Pons (tissue), 1 donor: ENCODE data around the gene ZXDA.
A peak's percentile ranks its signal among the peaks of the same experiment; 100 is the strongest.
"Not testable (repeated sequence)": the region's sequence is repeated elsewhere in the genome, so short reads cannot be mapped to it uniquely, and the experiment has no call there.

ENCODE experiments used
- DNase-seq: peaks from one replicate; pipeline ENCODE4 v3.0.0-alpha.2; 2016; ENCODE audit warnings: low spot score

Gene ZXDA, protein sequence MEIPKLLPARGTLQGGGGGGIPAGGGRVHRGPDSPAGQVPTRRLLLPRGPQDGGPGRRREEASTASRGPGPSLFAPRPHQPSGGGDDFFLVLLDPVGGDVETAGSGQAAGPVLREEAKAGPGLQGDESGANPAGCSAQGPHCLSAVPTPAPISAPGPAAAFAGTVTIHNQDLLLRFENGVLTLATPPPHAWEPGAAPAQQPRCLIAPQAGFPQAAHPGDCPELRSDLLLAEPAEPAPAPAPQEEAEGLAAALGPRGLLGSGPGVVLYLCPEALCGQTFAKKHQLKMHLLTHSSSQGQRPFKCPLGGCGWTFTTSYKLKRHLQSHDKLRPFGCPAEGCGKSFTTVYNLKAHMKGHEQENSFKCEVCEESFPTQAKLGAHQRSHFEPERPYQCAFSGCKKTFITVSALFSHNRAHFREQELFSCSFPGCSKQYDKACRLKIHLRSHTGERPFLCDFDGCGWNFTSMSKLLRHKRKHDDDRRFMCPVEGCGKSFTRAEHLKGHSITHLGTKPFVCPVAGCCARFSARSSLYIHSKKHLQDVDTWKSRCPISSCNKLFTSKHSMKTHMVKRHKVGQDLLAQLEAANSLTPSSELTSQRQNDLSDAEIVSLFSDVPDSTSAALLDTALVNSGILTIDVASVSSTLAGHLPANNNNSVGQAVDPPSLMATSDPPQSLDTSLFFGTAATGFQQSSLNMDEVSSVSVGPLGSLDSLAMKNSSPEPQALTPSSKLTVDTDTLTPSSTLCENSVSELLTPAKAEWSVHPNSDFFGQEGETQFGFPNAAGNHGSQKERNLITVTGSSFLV

DNA sequence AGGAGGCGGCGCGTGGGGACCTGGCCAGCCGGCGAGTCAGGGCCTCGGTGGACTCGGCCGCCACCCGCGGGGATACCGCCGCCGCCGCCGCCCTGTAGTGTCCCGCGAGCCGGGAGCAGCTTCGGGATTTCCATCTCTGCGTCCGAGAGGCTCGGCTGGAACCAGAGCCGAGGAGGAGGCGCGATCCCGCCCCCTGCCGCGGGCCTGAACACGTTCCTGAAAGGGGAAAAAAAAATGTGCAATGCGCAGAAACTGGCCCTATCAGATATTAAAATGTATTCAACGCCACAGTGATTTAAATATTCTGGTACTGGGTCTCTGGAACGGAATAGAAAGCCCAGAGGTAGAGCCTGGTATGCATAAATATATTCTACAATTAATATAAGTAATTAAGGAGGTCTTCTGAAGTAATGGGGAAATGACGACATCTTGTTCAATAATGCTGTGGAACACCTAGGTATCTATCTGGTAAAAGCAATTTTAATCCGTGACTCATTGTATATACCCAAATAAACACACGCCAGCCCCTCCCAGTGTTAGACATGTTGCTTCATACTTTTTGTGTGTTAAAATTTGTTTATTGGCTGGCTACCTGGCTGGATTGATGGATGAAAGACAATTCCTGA lies at the start of gene ZXDA:
TSS of gene ZXDA (minus strand) at position 172 of the 626 bp plus-strand sequence. CDS start at position 134, 38 bp downstream.
- peak; percentile 9 for DNase-seq

- DNase-seq: no peak
Measured at GRCh38 chrX:57952320-57952678, 42.0 kb upstream of the ZXDA start.

DNA sequence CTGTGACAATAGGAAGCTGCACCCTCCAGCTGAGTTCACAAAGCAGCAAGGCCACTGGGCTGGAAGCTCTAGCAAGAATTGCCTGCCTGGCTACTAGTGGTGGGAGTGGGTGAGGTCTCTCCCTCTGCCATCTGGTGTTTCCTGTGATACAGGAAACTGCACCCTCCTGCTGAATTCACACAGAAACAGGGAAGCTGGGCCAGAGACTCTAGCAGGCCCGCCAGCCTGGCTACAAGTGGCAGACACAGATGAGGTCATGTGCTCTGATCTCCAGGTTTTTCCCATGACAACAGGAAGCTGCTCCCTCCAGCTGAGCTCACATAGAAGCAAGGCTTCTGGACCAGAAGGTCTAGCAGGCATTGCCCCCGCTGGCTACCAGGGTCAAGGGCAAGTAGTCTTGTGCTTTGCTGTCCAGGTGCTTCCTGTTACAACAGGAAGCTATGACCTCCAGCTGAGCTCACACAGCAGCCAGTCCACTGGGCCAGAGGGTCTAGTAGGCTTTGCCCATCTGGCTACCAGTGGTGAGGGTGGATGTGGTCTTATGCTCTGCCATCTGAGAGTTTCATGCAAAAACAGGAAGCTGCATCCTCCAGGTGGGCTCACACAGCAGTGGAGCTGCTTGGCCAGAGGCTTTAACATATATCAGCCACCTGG lies 41.5 kb upstream of the ZXDA start:
- no peak for DNase-seq

DNA sequence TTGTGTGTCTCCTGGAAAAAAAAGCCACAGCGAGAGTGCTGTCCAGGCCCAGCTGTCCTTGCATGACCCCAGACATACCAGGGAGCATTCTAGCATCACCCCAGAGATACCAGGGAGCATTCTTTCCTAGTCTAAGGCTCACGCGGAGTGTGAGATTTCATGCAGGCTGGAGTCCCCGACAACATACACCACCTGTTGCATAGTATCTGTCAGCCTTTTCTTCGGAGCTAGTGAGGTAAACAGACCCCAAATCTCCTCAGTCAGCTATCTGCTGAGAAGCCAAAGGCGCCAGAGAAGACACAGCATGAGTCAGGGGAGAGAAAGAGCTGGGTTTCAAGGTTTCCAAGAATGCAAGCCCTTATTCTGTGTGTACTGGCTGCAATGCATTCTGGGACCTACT lies 23.1 kb upstream of the ZXDA start:
- DNase-seq: no peak

DNA sequence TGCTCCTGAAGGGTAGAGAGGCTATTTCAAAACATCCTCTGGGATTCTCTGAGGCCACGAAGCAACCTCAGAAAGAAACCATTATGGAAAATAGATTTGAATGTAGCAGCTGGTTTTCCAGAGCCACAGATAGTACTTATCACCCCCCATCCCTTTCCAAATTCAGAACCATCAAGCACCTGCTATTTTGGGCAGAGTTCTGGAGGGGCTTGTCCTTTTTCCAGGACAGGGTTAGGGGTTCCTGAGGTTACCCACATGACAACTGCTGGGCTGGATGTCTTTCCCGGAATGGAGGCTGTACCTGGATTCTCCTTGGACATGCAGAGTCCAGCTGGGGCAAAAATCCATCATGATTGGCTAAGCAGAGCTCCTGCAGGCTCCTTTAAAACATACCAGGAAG lies 22.0 kb upstream of the ZXDA start:
- no peak for DNase-seq

GRCh38 chrX:57930051-57930450 lies 19.8 kb upstream of the ZXDA start:
- DNase-seq: no peak

GRCh38 chrX:57929373-57929772 lies 19.1 kb upstream of the ZXDA start:
- DNase-seq: peak; percentile 58

GRCh38 chrX:57925806-57926205 lies 15.5 kb upstream of the ZXDA start:
- DNase-seq: no peak

DNA sequence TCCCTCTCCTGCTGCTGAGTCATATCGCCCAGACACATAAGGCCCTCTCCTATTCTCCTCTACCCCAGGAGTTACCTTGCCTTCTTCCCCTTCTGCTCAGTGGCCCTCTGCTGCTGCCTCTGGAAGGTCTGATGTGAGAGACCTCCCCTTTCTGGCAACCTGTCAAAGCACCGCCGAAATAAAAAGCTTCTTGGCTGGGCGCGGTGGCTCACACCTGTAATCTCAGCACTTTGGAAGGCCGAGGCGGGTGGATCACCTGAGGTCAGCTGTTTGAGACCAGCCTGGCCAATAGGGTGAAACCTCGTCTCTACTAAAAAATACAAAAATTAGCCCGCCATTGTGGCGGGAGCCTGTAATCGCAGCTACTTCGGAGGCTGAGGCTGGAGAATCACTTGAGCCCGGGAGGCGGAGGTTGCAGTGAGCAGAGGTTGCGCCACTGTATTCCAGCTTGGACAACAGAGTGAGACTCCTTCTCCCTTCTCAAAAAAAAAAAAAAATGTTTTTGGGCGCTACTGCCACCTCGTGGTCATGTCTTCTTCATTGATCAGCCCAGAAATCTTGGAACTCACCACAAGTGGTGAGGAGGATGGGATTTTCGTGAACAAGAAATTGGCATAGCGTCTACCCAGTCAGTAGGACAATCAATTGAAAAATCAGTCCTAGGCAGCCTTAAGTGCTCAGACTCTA lies 8.6 kb upstream of the ZXDA start:
- DNase-seq: peak; percentile 46

- DNase-seq: no peak
Measured at GRCh38 chrX:57915680-57916079, 5.4 kb upstream of the ZXDA start.

- not testable (repeated sequence) for DNase-seq
Measured at GRCh38 chrX:57909595-57910286, 517 bp downstream of the ZXDA start.

DNA sequence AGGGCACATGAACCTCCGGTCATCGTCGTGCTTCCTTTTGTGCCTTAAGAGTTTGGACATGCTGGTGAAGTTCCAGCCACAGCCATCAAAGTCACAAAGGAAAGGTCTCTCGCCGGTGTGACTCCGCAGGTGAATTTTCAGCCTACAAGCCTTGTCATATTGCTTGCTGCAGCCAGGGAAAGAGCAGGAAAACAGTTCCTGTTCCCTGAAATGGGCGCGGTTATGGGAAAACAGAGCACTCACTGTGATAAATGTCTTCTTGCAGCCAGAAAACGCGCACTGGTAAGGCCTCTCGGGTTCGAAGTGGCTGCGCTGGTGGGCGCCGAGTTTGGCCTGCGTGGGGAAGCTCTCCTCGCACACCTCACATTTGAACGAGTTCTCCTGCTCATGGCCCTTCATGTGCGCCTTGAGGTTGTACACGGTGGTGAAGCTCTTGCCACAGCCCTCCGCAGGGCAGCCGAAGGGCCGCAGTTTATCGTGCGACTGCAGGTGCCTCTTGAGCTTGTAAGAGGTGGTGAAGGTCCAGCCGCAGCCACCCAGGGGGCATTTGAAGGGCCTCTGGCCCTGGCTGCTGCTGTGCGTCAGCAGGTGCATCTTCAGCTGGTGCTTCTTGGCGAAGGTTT lies 1.2 kb downstream of the ZXDA start:
- not testable (repeated sequence) for DNase-seq

DNA sequence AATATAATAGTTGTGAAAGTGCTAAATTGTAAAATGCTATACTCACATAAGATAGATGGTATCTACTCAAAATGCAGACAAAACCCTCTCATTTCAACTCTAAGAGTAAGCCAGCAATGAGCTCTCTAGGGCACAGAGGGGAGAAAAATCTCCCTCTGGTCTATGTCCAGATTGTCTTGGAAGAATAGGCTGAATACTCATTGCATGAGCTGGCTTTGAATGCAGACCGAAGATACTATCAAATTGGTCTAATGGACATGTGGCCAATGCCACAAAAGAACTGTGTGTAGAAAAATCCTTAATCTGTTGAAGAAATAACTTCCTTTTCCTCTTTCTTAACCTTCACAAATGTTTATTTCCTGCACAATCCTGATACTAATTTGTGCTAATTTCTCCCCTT lies 3.5 kb downstream of the ZXDA start:
- DNase-seq: peak; percentile 37

- peak; percentile 8 for DNase-seq
Measured at GRCh38 chrX:57905141-57905540, 5.1 kb downstream of the ZXDA start.

DNA sequence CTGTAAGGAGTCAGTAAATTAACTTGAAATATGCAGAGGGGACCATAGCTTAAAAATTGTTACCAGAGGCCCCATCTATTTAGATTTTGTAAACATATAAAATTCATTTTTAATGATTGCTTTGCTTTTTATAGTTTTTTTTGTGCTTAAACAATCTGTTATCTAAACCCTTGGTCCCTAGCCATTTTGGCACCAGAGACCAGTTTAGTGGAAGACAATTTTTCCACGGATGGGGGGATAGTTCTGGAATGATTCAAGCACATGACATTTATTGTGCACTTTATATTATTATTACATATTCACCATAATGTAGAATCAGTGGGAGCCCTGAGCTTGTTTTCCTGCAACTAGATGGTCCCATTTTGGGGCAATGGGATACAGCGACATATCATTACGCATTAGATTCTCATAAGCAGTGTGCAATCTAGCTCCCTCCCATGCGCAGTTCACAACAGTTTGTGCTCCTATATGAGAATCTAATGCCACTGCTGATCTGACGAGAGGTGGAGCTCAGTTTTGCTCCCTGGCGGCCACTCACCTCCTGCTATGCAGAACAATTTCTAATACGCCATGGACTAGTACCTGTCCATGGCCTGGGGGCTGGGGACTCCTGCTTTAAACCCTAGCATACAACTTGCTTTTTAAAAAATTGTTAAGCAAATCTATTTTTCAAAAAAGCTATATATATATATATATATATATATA lies 5.9 kb downstream of the ZXDA start:
- DNase-seq: no peak

DNA sequence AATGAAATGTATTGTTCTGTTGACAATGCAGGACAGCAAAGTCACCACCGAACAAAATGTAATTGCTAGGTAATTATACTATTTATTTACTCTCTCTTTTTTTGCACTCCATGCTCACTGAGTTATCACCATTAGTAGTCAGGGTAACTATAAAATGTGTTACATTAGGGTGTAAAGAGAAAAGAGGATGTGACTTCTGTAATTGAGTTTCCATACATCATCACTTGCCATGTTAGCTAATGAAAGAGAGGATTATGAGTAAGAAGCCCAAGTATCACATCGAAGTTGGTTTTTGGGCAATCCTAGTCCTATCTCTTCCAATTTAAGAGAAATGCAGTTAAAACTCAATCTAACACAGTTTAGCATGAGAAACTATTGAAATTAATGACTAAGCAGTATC lies 7.6 kb downstream of the ZXDA start:
- DNase-seq: peak; percentile 8

DNA sequence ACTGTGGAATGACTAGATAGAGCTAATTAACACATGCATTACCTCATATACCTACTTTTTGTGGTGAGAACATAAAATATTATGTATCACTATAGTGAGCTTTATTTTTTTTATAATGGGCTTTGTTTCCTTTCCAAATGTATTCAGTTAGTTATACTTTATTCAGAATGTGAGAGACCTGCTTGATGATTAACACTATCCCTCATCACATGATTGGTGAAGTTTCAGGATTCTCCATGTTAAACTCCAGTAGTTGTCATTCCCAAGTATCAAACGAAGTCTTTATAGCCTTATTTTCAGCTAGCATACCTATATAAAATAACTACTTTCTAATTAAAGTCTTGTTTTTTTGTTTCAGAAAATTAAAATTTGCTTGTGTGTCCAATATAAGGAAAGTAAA lies 8.8 kb downstream of the ZXDA start:
- no peak for DNase-seq

- peak; percentile 24 for DNase-seq
Measured at GRCh38 chrX:57900975-57901374, 9.3 kb downstream of the ZXDA start.

DNA sequence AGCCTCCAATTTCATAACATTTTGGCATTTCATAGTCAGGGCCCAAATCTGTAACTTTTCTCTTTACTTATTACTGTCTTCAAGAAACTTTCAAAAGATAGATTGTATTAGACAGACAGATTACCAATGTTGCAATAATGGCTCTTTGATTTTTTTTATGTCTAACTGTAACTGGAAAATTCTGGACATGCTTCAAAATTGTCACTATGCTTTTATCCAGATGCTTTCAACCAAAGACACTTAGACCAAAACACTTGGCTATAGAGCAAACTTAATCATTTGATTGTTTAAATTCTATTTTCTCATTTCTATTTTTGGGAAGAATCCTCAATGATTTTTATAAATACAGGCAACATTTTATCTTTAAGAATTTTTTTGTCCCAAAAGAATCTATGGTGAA lies 10.4 kb downstream of the ZXDA start:
- DNase-seq: no peak

DNA sequence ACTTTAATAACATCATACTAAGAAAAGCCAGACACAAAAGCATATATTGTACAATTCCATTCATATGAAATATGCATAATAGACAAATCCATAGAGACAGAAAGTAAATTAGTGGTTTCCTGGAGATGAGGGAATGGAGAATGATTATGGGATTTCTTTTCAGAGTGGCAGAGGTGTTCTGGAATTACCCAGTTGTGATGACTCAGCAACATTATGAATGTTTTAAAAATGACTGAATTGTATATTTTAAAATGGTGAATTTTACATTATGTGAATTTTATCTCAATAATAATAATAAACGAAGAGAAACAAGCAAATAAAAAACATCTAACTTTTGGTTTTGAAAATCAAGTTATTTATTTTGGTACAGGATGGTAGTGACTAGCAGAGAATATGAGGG lies 11.2 kb downstream of the ZXDA start:
- no peak for DNase-seq
